IMR-90 (cell line): ENCODE measurements around the gene PRM3. TPM values are rescaled to one million over a fixed set of nuclear protein-coding genes. Genes with fewer than 3 reads are reported as not detected.
A peak's percentile ranks its signal among the peaks of the same experiment; 100 is the strongest.

Source experiments
- ATAC-seq: fragments of 200-7000 bp; cut with Tn5 transposase; 2 replicates; pipeline ENCODE4 v1.9.1; 2020; ENCODE audit warnings: low read depth, mild to moderate bottlenecking, moderate library complexity
- BruUV-seq: library from RNA; stranded (reverse); fragments of 400-500 nt; replicated peaks from 2 replicates; lab custom pipeline; 2021; lab: Mats Ljungman, UMichigan
- CTCF ChIA-PET: fragments of 300-600 bp; formaldehyde crosslinking; extraction: SDS; loops from one replicate; lab custom pipeline; 2021; ENCODE audit warnings: antibody characterized with exemption; lab: Yijun Ruan, JAX
- POLR2A ChIA-PET: fragments of 300-600 bp; sonication (Branson Sonifier 250); formaldehyde crosslinking; loops from one replicate; lab custom pipeline; 2022; ENCODE audit warnings: antibody characterized with exemption; ENCODE audit not compliant: unreplicated experiment; lab: Charles Lee
- DNase-seq: peaks from one replicate; pipeline ENCODE4 v3.0.0; 2013
- H2AFZ ChIP-seq: replicated peaks from 2 replicates; pipeline ENCODE3; 2013; ENCODE audit warnings: low read length, mild to moderate bottlenecking; ENCODE audit not compliant: poor library complexity
- H2AK5ac ChIP-seq: 2 replicates; pipeline ENCODE4 v1.6.1; 2013; ENCODE audit warnings: low read depth, low read length, inconsistent platforms
- H2AK9ac ChIP-seq: replicated peaks from 2 replicates; pipeline ENCODE3; 2013; ENCODE audit warnings: mild to moderate bottlenecking, low read depth, low read length, moderate library complexity; ENCODE audit not compliant: poor library complexity
- H2BK120ac ChIP-seq: 2 replicates; pipeline ENCODE4 v1.6.1; 2013; ENCODE audit warnings: low read depth, low read length, inconsistent platforms
- H2BK15ac ChIP-seq: 3 replicates; pipeline ENCODE4 v1.6.1; 2013; ENCODE audit warnings: low read depth, low read length, inconsistent platforms
- H2BK20ac ChIP-seq: 2 replicates; pipeline ENCODE4 v1.6.1; 2013; ENCODE audit warnings: low read depth, mild to moderate bottlenecking, inconsistent platforms, low read length, moderate library complexity
- H2BK5ac ChIP-seq: 2 replicates; pipeline ENCODE4 v1.6.1; 2013; ENCODE audit warnings: mild to moderate bottlenecking, low read depth, low read length, inconsistent platforms; ENCODE audit not compliant: poor library complexity, severe bottlenecking
- H3K14ac ChIP-seq: replicated peaks from 2 replicates; pipeline ENCODE4 v1.6.1; 2013; ENCODE audit warnings: low read depth, low read length, inconsistent platforms
- H3K18ac ChIP-seq: 2 replicates; pipeline ENCODE4 v1.6.1; 2013; ENCODE audit warnings: low read depth, low read length, control low read depth
- H3K23ac ChIP-seq: 2 replicates; pipeline ENCODE4 v1.6.1; 2013; ENCODE audit warnings: low read depth, low read length, inconsistent platforms
- H3K27ac ChIP-seq: 2 replicates; pipeline ENCODE4 v1.5.1; 2013; ENCODE audit warnings: mild to moderate bottlenecking, control low read depth, low read length; ENCODE audit not compliant: insufficient read depth
- H3K27me3 ChIP-seq: 2 replicates; pipeline ENCODE4 v1.6.1; 2013; ENCODE audit warnings: low read length; ENCODE audit not compliant: control insufficient read depth, insufficient read depth
- H3K36me3 ChIP-seq: 2 replicates; pipeline ENCODE4 v1.6.1; 2013; ENCODE audit warnings: low read length, mixed read lengths; ENCODE audit not compliant: control insufficient read depth, insufficient read depth
- H3K4ac ChIP-seq: 2 replicates; pipeline ENCODE4 v1.6.1; 2013; ENCODE audit warnings: low read depth, low read length, inconsistent platforms
- H3K4me1 ChIP-seq: 2 replicates; pipeline ENCODE4 v1.6.1; 2013; ENCODE audit warnings: low read length, mixed read lengths; ENCODE audit not compliant: control insufficient read depth, insufficient read depth
- H3K4me2 ChIP-seq: 2 replicates; pipeline ENCODE4 v1.6.1; 2013; ENCODE audit warnings: low read depth, mild to moderate bottlenecking, control low read depth, low read length, moderate library complexity
- H3K4me3 ChIP-seq: 2 replicates; pipeline ENCODE4 v1.5.1; 2013; ENCODE audit warnings: low read depth, mild to moderate bottlenecking, control low read depth, low read length, moderate library complexity; ENCODE audit not compliant: insufficient read depth
- H3K56ac ChIP-seq: 2 replicates; pipeline ENCODE4 v1.6.1; 2013; ENCODE audit warnings: low read length, inconsistent platforms; ENCODE audit not compliant: insufficient read depth; ENCODE audit errors: extremely low read depth
- H3K79me1 ChIP-seq, 2 experiments: 2 replicates each; pipeline ENCODE4 v1.6.1; 2013; ENCODE audit warnings: low read length in 2 of 2, inconsistent platforms in 1 of 2, low read depth in 1 of 2
- H3K9ac ChIP-seq: 2 replicates; pipeline ENCODE4 v1.6.1; 2013; ENCODE audit warnings: low read depth, low read length, control low read depth
- H3K9me1 ChIP-seq: 2 replicates; pipeline ENCODE4 v1.6.1; 2013; ENCODE audit warnings: low read length, inconsistent platforms; ENCODE audit not compliant: insufficient read depth
- H3K9me3 ChIP-seq: 2 replicates; pipeline ENCODE4 v1.6.1; 2013; ENCODE audit warnings: low read length; ENCODE audit not compliant: control insufficient read depth, insufficient read depth
- H4K20me1 ChIP-seq: 2 replicates; pipeline ENCODE4 v1.6.1; 2013; ENCODE audit warnings: low read length, inconsistent platforms; ENCODE audit not compliant: insufficient read depth
- H4K5ac ChIP-seq: 2 replicates; pipeline ENCODE4 v1.6.1; 2013; ENCODE audit warnings: mild to moderate bottlenecking, low read depth, low read length, control low read depth
- H4K8ac ChIP-seq, 2 experiments: 2 replicates each; pipeline ENCODE4 v1.6.1; 2013; ENCODE audit warnings: low read depth in 2 of 2, low read length in 2 of 2, control low read depth in 1 of 2, inconsistent platforms in 1 of 2
- H4K91ac ChIP-seq: 2 replicates; pipeline ENCODE4 v1.6.1; 2013; ENCODE audit warnings: low read depth, low read length, inconsistent platforms; ENCODE audit not compliant: insufficient read depth
- BHLHE40 ChIP-seq: fragments of 150-350 bp; IDR thresholded peaks from 2 replicates; pipeline ENCODE4 v1.6.1; 2016; ENCODE audit warnings: mild to moderate bottlenecking, low read depth, low read length
- FOS ChIP-seq: fragments of 150-350 bp; IDR thresholded peaks from 2 replicates; pipeline ENCODE4 v1.6.1; 2016; ENCODE audit warnings: low read depth, low read length
- MAZ ChIP-seq: IDR thresholded peaks from 2 replicates; pipeline ENCODE4 v1.6.1; 2012; ENCODE audit warnings: low read depth, mild to moderate bottlenecking, low read length, improper control_type of control experiment, moderate library complexity, borderline replicate concordance
- NFE2L2 ChIP-seq: fragments of 150-350 bp; IDR thresholded peaks from 2 replicates; pipeline ENCODE4 v1.6.1; 2016; ENCODE audit warnings: low read depth, mild to moderate bottlenecking, low read length
- POLR2A ChIP-seq: IDR thresholded peaks from 2 replicates; pipeline ENCODE4 v1.6.1; 2012; ENCODE audit warnings: mild to moderate bottlenecking, low read depth, low read length
- RAD21 ChIP-seq: IDR thresholded peaks from 2 replicates; pipeline ENCODE4 v1.6.1; 2012; ENCODE audit warnings: low read length, improper control_type of control experiment
- WGBS, 2 experiments: methylation state at CpG; one replicate each; pipeline versions ENCODE4 v1.1.5 to v1.1.7; 2013; ENCODE audit warnings: missing lambda C conversion rate in 2 of 2; ENCODE audit not compliant: insufficient read length in 1 of 2; ENCODE audit errors: extremely low coverage in 2 of 2; 5-methylcytosine and 5-hydroxymethylcytosine counted together
- dilution Hi-C: fragments of 300-500 bp; cut with HindIII; formaldehyde crosslinking; loops from one replicate; pipeline ENCODE4 v1.14.3; 2018; ENCODE audit warnings: low sequenced_read_pairs; ENCODE audit not compliant: unreplicated experiment
- in situ Hi-C: fragments of 300-500 bp; cut with MboI; formaldehyde crosslinking; loops from 3 replicates; pipeline ENCODE4 v1.14.3; 2019; ENCODE audit warnings: low sequenced_read_pairs, inconsistent platforms, mixed read lengths
- intact Hi-C: fragments of 100-400 bp; cut with micrococcal nuclease; formaldehyde crosslinking; loops from 2 replicates; pipeline ENCODE4 v1.10.0; 2022
- polyA plus RNA-seq, 3 experiments: library from polyadenylated mRNA; depleted of rRNA; stranded (reverse); fragments of >200 nt; gene quantifications; 2 replicates each; pipeline ENCODE4 v1.2.3, GENCODE V29; 2012; ENCODE audit warnings: low replicate concordance in 1 of 3
- total RNA-seq: library from RNA; depleted of rRNA; stranded (reverse); fragments of >200 nt; gene quantifications from 2 replicates; pipeline ENCODE4 v1.2.3, GENCODE V29; 2012
- TF ChIP-seq, protein P1 (sequence below): fragments of 150-350 bp; IDR thresholded peaks from 2 replicates; pipeline ENCODE4 v1.6.1; 2017; ENCODE audit warnings: mild to moderate bottlenecking, antibody characterized with exemption, low read length, low read depth
- TF ChIP-seq, protein P2 (sequence below): conservative IDR thresholded peaks from 2 replicates; pipeline ENCODE4 v1.5.1; 2012; ENCODE audit warnings: mild to moderate bottlenecking, low read depth, low read length, improper control_type of control experiment

Gene PRM3
- total and polyA plus RNA-seq, 2 of the 4 experiments (the other 2 are of a cell fraction) = not detected

DNA sequence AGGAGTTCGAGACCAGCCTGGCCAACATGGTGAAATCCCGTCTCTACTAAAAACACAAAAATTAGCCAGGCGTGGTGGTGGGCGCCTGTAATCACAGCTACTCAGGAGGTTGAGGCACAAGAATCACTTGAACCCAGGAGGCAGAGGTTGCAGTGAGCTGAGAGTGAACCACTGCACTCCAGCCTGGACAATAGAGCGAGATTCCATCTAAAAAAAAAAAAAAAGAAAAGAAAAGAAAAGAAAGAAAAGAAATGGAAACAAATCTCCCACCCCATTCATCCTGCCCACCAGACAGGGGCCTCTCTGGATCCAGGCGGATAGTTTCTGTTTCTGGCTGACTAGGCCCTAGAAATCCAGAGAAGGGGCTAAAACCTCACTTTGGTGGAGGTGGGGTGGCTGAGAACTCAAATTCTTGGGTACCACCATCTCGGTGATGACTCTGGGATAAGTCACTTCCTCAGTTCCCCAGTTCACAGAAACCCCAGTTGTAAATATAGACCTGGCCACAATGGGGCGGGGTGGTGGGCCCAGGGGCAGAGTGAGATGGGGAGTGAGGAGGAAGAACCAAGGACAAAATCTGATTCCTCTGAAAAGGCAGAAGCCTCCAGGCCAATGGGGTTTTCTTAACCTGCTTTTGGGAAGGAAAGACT, 39.6 kb downstream of the PRM3 start:
- Histone ChIP-seq H2AK5ac (peak overlapping the region; percentile 21; the same call in 1 of the 2 replicates), H2BK120ac (no peak overlapping the region; the same call in 1 of the 2 replicates), H4K5ac (no peak overlapping the region), H3K79me1 (no peaks in the 10 kb centered on the region), H3K27me3 (no peaks in the 10 kb centered on the region; the same call in 1 of the 2 replicates), H3K23ac (no peak overlapping the region), H3K4ac (no peak overlapping the region), H2AK9ac (no peak overlapping the region), H3K4me3 (no peak overlapping the region), H3K56ac (no peak overlapping the region), H4K91ac (no peak overlapping the region), H4K20me1 (no peaks in the 10 kb centered on the region), H3K27ac (no peak overlapping the region), H3K36me3 (no peaks in the 10 kb centered on the region), H2AFZ (peak overlapping the region; percentile 11), H3K9me1 (no peaks in the 10 kb centered on the region; the same call in 1 of the 2 replicates), H3K14ac (no peak overlapping the region), H2BK5ac (no peak overlapping the region), H4K8ac (peak overlapping the region in 1 of 2 experiments; percentile 3; a peak in 1 of 4 replicates), H3K4me1 (peaks cover 2% of the 10 kb centered on the region; the same call in 1 of the 2 replicates), H2BK15ac (peak overlapping the region; percentile 40; the same call in 1 of the 3 replicates), H3K9me3 (no peaks in the 10 kb centered on the region), H3K4me2 (no peak overlapping the region), H3K18ac (no peak overlapping the region), H3K9ac (no peak overlapping the region), H2BK20ac (no peak overlapping the region)
- no peak for ATAC-seq
- in situ Hi-C loops (no loop called here), intact Hi-C loops (no loop called here), dilution Hi-C loops (no loop called here)
- TF ChIP-seq, protein P1, sequence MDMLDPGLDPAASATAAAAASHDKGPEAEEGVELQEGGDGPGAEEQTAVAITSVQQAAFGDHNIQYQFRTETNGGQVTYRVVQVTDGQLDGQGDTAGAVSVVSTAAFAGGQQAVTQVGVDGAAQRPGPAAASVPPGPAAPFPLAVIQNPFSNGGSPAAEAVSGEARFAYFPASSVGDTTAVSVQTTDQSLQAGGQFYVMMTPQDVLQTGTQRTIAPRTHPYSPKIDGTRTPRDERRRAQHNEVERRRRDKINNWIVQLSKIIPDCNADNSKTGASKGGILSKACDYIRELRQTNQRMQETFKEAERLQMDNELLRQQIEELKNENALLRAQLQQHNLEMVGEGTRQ = no peak
- TF ChIP-seq NFE2L2 = no peak
- no peak for TF ChIP-seq RAD21
- no peak for TF ChIP-seq MAZ
- TF ChIP-seq, protein P2, sequence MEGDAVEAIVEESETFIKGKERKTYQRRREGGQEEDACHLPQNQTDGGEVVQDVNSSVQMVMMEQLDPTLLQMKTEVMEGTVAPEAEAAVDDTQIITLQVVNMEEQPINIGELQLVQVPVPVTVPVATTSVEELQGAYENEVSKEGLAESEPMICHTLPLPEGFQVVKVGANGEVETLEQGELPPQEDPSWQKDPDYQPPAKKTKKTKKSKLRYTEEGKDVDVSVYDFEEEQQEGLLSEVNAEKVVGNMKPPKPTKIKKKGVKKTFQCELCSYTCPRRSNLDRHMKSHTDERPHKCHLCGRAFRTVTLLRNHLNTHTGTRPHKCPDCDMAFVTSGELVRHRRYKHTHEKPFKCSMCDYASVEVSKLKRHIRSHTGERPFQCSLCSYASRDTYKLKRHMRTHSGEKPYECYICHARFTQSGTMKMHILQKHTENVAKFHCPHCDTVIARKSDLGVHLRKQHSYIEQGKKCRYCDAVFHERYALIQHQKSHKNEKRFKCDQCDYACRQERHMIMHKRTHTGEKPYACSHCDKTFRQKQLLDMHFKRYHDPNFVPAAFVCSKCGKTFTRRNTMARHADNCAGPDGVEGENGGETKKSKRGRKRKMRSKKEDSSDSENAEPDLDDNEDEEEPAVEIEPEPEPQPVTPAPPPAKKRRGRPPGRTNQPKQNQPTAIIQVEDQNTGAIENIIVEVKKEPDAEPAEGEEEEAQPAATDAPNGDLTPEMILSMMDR = no peak
- TF ChIP-seq POLR2A = no peak
- no peak for TF ChIP-seq BHLHE40
- no peak for TF ChIP-seq FOS
- ChIA-PET POLR2A (no interaction called here), CTCF (no interaction called here)
- BruUV-seq = no TSS peak
- no peak for DNase-seq
- WGBS, 2 experiments = 83% methylated on average over 1 of the region's 8 CpGs; no CpG with 5 or more reads in 1 of the 2 experiments
